GM10248 (cell line): Measurements from ENCODE around the gene SYAP1.
A peak's percentile ranks its signal among the peaks of the same experiment; 100 is the strongest.
"Not testable (repeated sequence)": the region's sequence is repeated elsewhere in the genome, so short reads cannot be mapped to it uniquely, and the experiment has no call there.

Experiments
- CTCF ChIA-PET: fragments of 300-600 bp; sonication (Branson Sonifier 250); formaldehyde crosslinking; extraction: SDS; loops from one replicate; lab custom pipeline; 2021; ENCODE audit warnings: antibody characterized with exemption; lab: Yijun Ruan, JAX
- POLR2A ChIA-PET: fragments of 350-650 bp; sonication (Branson Sonifier 250); formaldehyde crosslinking; extraction: SDS; loops from one replicate; lab custom pipeline; 2020; ENCODE audit warnings: antibody characterized with exemption; lab: Yijun Ruan, JAX
- DNase-seq: peaks from one replicate; pipeline ENCODE4 v3.0.0; 2012; ENCODE audit errors: extremely low spot score
- CTCF ChIP-seq: IDR thresholded peaks from 2 replicates; pipeline ENCODE4 v1.5.1; 2012; ENCODE audit warnings: mild to moderate bottlenecking, low read depth; ENCODE audit errors: extremely low read depth, missing control alignments, control extremely low read depth

SYAP1 gene

GRCh38 chrX:16783452-16783851, 64.0 kb downstream of the SYAP1 start:
- ChIA-PET POLR2A (no interaction called here), CTCF (no interaction called here)
- TF ChIP-seq CTCF = no peak
- no peak for DNase-seq

GRCh38 chrX:16784440-16784839, 65.0 kb downstream of the SYAP1 start:
- DNase-seq, POLR2A ChIA-PET, CTCF ChIA-PET: not testable (repeated sequence)

- TF ChIP-seq CTCF = no peak
- CTCF ChIA-PET = no interaction called here
- POLR2A ChIA-PET = no interaction called here
- no peak for DNase-seq
These were observed 66.1 kb downstream of the SYAP1 start for GRCh38 chrX:16785247-16786138.

- peak; percentile 95 for DNase-seq
- ChIA-PET POLR2A (no interaction called here), CTCF (no interaction called here)
- no peak for TF ChIP-seq CTCF
These were observed 66.9 kb downstream of the SYAP1 start, which contains the start of gene TXLNG for GRCh38 chrX:16786139-16786790. TSS of gene TXLNG (plus strand) at chrX:16786466. CDS start at chrX:16786488, 22 bp downstream.

GRCh38 chrX:16786791-16787735, 67.7 kb downstream of the SYAP1 start:
- peak; percentile 46 for DNase-seq
- POLR2A ChIA-PET = no interaction called here
- TF ChIP-seq CTCF = no peak
- CTCF ChIA-PET = no interaction called here

GRCh38 chrX:16788477-16788876, 69.1 kb downstream of the SYAP1 start:
- ChIA-PET CTCF (no interaction called here), POLR2A (no interaction called here)
- DNase-seq = no peak
- no peak for TF ChIP-seq CTCF
